ENCODE results near the gene NFKB2.

NFKB2 gene

DNA sequence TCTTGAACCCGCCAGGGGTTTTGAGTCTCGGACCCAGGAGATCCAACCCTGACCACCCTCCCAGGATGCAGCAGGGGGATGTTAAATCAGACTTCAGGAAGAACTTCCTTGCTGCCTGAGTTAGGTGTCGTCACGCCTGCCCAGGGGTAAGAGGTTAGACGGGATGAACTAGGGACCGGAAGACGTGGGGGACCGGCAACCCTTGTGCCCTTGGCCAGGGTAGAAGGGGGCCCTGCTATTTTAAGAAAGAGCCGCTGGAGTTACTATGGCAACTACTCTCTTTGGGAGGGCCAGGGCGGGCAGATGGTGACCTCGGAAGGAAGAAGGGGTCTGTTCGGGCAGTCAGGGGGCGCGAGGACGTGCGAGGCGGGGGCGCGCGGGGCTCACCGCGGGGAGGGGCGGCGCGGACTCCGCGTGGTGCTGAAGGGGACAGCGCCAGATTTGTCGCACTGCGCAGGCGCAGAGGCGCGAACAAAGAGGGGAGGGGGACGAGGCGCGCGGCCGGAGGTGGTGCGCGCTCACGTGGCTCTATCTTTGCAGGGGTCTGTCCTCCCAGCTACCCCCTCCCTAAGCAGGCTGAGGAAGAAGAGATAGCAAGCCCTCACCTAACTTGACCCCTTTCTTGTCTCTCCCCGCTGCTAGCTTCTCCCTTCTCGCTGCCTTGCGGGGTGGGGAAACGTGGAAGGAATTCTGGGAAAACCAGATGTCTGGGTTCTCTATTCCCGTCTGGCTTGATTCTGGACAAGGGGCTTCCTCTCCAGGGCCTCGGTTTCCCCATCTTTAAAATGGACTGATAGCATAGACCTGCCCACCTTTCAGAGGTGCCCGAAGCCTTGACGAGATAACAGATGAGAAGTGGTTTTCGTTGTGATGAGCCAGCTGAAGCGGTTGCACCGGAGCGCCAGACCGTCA is 24.0 kb downstream of the NFKB2 start:
- CTCF ChIA-PET, result interaction anchor here (1.5 to 10.0 kb wide), 8 partner anchors 8 to 188 kb away, joined by 4 to 140 read pairs (median 50); partner anchors contain the start of genes C10orf95, CUEDC2, NFKB2 and SUFU
- POLR2A ChIA-PET, result interaction anchor here (0.6 kb wide), 1 partner anchor 167 kb away, joined by 6 read pairs; no protein-coding TSS in a partner anchor
- peak; percentile 80 for DNase-seq (ENCODE audit: extremely low spot score)
- TF ChIP-seq, protein P1, sequence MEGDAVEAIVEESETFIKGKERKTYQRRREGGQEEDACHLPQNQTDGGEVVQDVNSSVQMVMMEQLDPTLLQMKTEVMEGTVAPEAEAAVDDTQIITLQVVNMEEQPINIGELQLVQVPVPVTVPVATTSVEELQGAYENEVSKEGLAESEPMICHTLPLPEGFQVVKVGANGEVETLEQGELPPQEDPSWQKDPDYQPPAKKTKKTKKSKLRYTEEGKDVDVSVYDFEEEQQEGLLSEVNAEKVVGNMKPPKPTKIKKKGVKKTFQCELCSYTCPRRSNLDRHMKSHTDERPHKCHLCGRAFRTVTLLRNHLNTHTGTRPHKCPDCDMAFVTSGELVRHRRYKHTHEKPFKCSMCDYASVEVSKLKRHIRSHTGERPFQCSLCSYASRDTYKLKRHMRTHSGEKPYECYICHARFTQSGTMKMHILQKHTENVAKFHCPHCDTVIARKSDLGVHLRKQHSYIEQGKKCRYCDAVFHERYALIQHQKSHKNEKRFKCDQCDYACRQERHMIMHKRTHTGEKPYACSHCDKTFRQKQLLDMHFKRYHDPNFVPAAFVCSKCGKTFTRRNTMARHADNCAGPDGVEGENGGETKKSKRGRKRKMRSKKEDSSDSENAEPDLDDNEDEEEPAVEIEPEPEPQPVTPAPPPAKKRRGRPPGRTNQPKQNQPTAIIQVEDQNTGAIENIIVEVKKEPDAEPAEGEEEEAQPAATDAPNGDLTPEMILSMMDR (IDR thresholded peaks at IDR 0.05; ENCODE audit: control extremely low read depth, extremely low read depth, low read depth, missing control alignments), result no peak

DNA sequence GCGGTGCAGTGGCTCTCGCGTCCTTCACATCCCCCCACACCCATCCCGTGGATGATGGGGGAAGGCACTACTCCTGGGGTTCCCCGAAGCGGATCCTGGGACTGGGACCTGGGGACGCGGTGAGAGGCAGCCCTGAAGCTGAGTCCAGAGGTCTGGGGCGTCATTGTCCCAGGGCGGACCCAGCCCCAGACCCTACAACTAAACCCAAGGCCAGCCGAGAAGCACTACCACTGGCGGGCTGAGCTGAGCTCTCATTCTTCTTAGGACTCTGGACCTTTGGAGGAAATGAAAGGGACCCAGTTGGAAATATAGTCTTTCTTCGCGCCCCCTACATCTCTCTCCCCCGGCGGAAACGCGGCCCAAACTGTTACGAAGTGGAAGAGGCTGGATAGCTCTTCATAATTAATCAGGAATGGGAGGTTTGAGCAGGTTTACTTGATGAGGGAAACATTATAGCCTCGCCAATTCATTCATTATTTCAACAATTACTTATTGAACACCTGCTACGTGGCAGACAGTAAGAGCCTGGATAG is 24.7 kb downstream of the NFKB2 start:
- DNase-seq (ENCODE audit: extremely low spot score), result no peak
- POLR2A ChIA-PET, result no interaction called here

DNA sequence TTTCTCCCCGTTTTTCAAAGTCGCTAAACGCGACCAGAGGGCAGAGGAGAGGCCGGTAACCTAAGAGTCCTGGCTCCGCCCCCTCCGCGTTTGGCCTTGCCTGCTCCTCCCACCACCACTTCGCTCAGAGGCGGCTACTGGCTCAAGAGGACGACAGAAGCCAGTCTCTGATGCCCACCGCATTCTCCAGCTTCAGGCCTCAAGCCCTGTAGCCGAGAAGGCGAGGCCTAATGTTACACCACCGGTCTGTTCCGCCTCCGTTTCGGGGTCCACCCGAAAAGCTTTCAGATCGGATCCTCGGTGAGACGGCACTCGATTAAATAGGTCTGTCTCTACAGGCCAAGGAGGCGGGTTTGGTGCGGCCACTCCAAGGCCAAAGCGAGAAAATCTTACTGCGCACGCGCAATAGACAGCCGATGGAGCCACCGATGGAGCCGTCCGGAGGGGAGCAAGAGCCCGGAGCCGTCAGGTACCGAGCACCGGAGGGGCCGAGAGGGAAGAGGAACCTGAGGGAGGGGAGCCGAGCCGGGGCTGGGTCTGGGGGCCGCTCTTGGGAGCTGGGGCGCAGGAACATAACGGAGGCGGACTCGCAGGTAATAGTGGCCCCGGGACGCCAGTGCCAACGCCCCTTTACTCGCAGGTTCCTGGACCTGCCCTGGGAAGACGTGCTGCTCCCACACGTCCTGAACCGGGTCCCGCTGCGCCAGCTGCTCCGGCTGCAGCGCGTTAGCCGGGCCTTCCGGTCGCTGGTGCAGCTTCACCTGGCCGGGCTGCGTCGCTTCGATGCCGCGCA is 25.4 kb downstream of the NFKB2 start, which contains the start of gene FBXL15:
TSS of gene FBXL15 (plus strand) at position 123 of the 793 bp plus-strand sequence. CDS start at position 417, 294 bp downstream.
- TF ChIP-seq, protein P1 (IDR thresholded peaks at IDR 0.05; ENCODE audit: control extremely low read depth, extremely low read depth, low read depth, missing control alignments), result no peak
- CTCF ChIA-PET, result interaction anchor here (1.2 to 10.0 kb wide), 17 partner anchors 9 to 251 kb away, joined by 3 to 140 read pairs (median 8); partner anchors contain the start of genes C10orf95, CUEDC2, ELOVL3 and NFKB2
- POLR2A ChIA-PET, result interaction anchor here (1.0 to 1.3 kb wide), 2 partner anchors 12 to 26 kb away, joined by 4 read pairs; partner anchors contain the start of genes CUEDC2 and NFKB2
- DNase-seq (ENCODE audit: extremely low spot score), result peak; percentile 96

More for the DNA sequence above, 24.7 kb downstream of the NFKB2 start:
- TF ChIP-seq, protein P1 (IDR thresholded peaks at IDR 0.05; ENCODE audit: control extremely low read depth, extremely low read depth, low read depth, missing control alignments), result no peak
- CTCF ChIA-PET, result interaction anchor here (1.2 to 10.0 kb wide), 11 partner anchors 9 to 189 kb away, joined by 3 to 140 read pairs (median 24); partner anchors contain the start of genes C10orf95, CUEDC2, NFKB2 and SUFU

DNA sequence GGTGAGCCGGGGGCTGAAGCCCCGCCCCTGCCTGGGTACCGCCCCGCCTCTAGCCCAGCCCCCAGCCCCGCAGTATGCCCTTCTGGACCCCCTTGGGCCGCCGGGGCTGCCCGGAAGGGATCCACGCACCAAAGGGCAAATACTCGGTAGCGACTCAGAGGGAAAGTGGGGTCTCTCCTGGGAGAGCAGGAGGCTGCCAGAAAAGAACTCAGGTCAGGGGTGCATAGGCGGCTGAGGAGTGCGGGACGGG is 25.9 kb downstream of the NFKB2 start:
- no peak for DNase-seq (ENCODE audit: extremely low spot score)
- ChIA-PET POLR2A (interaction anchor here (1.0 to 1.3 kb wide), 2 partner anchors 11 to 26 kb away, joined by 4 read pairs; partner anchors contain the start of genes CUEDC2 and NFKB2), CTCF (interaction anchor here (1.1 to 10.0 kb wide), 23 partner anchors 10 to 264 kb away, joined by 3 to 140 read pairs (median 8); partner anchors contain the start of genes ACTR1A, C10orf95, CUEDC2 and ELOVL3)
- TF ChIP-seq, protein P1 (IDR thresholded peaks at IDR 0.05; ENCODE audit: control extremely low read depth, extremely low read depth, low read depth, missing control alignments), result no peak

DNA sequence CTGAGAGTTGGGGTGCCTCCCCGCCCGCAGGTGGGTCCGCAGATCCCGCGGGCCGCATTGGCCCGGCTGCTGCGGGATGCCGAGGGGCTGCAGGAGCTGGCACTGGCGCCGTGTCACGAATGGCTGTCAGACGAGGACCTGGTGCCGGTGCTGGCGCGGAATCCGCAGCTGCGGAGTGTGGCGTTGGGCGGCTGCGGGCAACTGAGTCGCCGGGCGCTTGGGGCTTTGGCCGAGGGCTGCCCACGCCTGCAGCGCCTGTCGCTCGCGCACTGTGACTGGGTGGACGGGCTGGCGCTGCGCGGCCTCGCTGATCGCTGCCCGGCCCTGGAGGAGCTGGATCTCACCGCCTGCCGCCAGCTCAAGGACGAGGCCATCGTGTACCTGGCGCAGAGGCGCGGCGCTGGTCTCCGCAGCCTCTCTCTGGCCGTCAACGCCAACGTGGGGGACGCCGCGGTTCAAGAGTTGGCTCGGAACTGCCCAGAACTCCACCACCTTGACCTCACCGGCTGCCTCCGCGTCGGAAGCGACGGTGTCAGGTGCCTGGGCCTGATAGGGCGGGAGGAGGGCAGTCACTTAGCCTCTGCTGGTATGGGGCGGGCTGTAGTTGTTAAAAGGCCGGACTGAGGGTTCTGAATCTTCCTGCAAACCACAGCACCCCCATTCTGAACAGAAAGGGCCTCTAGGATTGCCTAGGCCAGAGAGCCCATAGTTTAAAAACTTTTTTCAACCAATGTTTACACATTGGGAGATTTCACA is 26.4 kb downstream of the NFKB2 start:
- ChIA-PET CTCF (interaction anchor here (0.7 to 10.0 kb wide), 31 partner anchors 10 to 265 kb away, joined by 3 to 140 read pairs (median 5); partner anchors contain the start of genes ACTR1A, C10orf95, CUEDC2 and ELOVL3), POLR2A (interaction anchor here (1.0 to 1.3 kb wide), 2 partner anchors 10 to 27 kb away, joined by 4 read pairs; partner anchors contain the start of genes CUEDC2 and NFKB2)
- no peak for DNase-seq (ENCODE audit: extremely low spot score)
- TF ChIP-seq, protein P1 (IDR thresholded peaks at IDR 0.05; ENCODE audit: control extremely low read depth, extremely low read depth, low read depth, missing control alignments), result no peak

Measured in GM10248 (cell line).